SK-N-MC (cell line): Measurements from ENCODE around the gene CYP19A1.

Source experiments
- DNase-seq: peaks from one replicate; pipeline ENCODE4 v3.0.0-alpha.2; 2011; ENCODE audit warnings: low read depth, low spot score
- H3K27ac ChIP-seq: fragments of 200-600 bp; sonication (generic); 2 replicates; pipeline ENCODE4 v1.5.1; 2016; ENCODE audit warnings: mixed run types
- H3K36me3 ChIP-seq: fragments of 200-600 bp; sonication (generic); 2 replicates; pipeline ENCODE4 v1.6.1; 2017; ENCODE audit warnings: antibody characterized with exemption, low read length, mixed read lengths; ENCODE audit not compliant: insufficient read depth
- H3K4me3 ChIP-seq: fragments of 200-600 bp; sonication (generic); 2 replicates; pipeline ENCODE4 v1.5.1; 2016
- H3K9ac ChIP-seq: fragments of 200-600 bp; sonication (generic); 2 replicates; pipeline ENCODE4 v1.8.0; 2017; ENCODE audit warnings: mixed run types, mixed read lengths; ENCODE audit not compliant: insufficient read length
- H3K9me3 ChIP-seq: fragments of 200-600 bp; sonication (generic); 2 replicates; pipeline ENCODE4 v1.6.1; 2017; ENCODE audit warnings: low read depth, mild to moderate bottlenecking, antibody characterized with exemption, low read length, moderate library complexity, mixed read lengths
- EZH2 ChIP-seq: fragments of 200-600 bp; sonication (generic); IDR thresholded peaks from one replicate; pipeline ENCODE4 v1.6.1; 2017; ENCODE audit warnings: antibody characterized with exemption
- FOXP2 ChIP-seq: optimal IDR thresholded peaks from 2 replicates; pipeline ENCODE3; 2011; ENCODE audit warnings: mild to moderate bottlenecking, moderate library complexity; ENCODE audit not compliant: insufficient read depth; ENCODE audit errors: extremely low read length, control extremely low read depth
- POLR2AphosphoS5 ChIP-seq: IDR thresholded peaks from 2 replicates; pipeline ENCODE4 v1.6.1; 2012; ENCODE audit warnings: mild to moderate bottlenecking, low read depth, low read length, borderline replicate concordance

The CYP19A1 gene

DNA sequence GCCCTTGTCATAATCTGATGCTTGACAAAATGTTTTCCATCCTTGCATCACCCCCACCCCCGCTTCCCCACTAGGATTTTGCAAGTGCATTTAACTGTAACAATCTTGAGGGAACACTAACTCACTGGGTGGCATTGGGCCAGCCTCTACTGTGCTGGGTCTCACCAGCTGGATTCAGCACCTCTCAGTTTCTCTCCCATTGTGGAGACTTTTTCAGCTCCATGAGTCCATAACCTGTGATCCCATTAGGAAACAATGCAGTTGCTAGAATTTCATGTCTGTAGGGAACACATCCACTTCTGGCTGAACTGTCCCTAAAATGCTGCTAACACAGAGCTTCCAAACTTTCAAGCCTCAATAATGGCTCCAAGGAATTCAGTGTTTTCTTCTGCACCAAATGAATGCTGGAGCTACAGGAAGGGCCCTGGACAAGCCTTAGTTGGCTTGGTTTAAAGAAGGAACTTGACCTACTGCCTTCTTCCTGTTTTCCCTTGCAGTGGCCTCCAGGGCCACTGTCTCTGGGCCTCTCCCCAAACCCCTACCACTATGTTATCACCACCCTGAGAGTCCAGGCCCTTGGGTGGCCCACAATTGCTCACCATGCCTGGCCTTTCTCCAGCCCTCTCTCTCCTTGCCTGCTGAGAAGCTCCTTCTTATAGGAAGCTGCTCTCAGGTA, 15.6 kb downstream of the CYP19A1 start:
- no peaks in the 10 kb centered on the region for H3K9me3 ChIP-seq
- H3K27ac ChIP-seq = no peak overlapping the region
- no peaks in the 10 kb centered on the region for H3K36me3 ChIP-seq
- no peak overlapping the region for H3K9ac ChIP-seq
- no peak for DNase-seq
- no peak for TF ChIP-seq POLR2AphosphoS5
- no peak for TF ChIP-seq EZH2
- no peak for TF ChIP-seq FOXP2
- no peak overlapping the region for H3K4me3 ChIP-seq

DNA sequence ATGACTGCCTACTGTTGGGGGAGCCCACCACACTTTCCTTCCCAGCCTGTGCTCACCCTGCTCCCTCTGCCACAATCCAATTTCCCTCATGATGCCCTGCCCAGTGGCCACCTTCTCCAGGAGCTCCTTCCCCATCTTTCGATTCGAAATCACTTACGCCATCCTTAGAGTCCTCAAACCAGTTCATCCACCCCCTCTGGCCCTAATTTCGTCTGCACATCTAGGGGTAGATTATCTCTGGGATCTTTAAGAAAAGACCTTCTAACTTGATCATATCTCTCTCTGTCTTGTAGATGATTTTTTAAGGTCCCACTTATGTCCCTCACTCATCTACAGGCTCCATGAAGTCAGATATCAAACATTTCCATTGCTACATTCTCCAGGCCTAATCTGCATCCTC, 17.1 kb downstream of the CYP19A1 start:
- no peak for DNase-seq
- Histone ChIP-seq H3K9me3 (no peaks in the 10 kb centered on the region), H3K4me3 (no peak overlapping the region), H3K36me3 (no peaks in the 10 kb centered on the region), H3K9ac (no peak overlapping the region), H3K27ac (no peak overlapping the region)
- TF ChIP-seq POLR2AphosphoS5 (no peak), EZH2 (no peak), FOXP2 (no peak)

DNA sequence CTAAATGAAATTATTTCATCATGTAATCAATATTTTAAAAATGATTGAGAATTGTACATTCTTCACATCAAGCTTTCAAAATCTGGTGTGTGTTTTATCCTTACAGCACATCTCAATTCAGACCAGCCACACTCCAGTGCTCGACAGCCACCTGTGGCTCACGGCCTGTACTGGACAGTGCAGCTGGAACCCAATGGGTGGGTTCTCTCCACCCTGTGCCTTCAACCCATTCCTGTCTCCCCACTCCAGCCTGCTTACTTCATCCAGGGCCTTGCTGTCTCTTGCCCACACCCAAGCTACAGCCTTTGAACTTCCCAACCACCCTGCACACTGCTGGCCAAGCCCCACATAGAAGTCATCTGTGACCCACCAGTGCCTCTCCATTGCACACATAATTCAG, 17.6 kb downstream of the CYP19A1 start:
- no peak for DNase-seq
- no peak overlapping the region for H3K4me3 ChIP-seq
- H3K9ac ChIP-seq = no peak overlapping the region
- H3K9me3 ChIP-seq = no peaks in the 10 kb centered on the region
- H3K27ac ChIP-seq = no peak overlapping the region
- TF ChIP-seq POLR2AphosphoS5 = no peak
- TF ChIP-seq FOXP2 = no peak
- H3K36me3 ChIP-seq = no peaks in the 10 kb centered on the region

DNA sequence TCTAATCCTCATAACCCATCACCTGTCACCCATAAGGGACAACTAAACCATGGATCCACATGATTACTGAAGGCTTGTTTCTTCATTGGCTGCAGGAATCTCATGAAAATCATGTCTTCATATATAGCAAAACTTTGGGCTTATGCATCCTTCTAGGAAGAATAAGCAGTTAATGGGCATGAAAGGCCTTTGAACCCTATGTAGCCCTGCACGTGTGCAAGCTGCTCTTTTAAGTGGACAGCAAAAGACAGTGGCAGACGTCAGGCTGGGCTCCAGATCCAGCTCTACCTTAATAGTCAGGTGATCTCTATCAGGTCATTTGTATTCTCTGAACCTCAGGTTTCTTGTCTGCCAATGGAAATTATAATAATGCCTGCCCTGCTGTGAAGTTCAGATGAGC, 18.9 kb downstream of the CYP19A1 start:
- Histone ChIP-seq H3K36me3 (no peaks in the 10 kb centered on the region), H3K9me3 (no peaks in the 10 kb centered on the region), H3K9ac (no peak overlapping the region), H3K4me3 (no peak overlapping the region), H3K27ac (no peak overlapping the region)
- no peak for TF ChIP-seq POLR2AphosphoS5
- TF ChIP-seq FOXP2 = no peak
- TF ChIP-seq EZH2 = no peak
- no peak for DNase-seq

DNA sequence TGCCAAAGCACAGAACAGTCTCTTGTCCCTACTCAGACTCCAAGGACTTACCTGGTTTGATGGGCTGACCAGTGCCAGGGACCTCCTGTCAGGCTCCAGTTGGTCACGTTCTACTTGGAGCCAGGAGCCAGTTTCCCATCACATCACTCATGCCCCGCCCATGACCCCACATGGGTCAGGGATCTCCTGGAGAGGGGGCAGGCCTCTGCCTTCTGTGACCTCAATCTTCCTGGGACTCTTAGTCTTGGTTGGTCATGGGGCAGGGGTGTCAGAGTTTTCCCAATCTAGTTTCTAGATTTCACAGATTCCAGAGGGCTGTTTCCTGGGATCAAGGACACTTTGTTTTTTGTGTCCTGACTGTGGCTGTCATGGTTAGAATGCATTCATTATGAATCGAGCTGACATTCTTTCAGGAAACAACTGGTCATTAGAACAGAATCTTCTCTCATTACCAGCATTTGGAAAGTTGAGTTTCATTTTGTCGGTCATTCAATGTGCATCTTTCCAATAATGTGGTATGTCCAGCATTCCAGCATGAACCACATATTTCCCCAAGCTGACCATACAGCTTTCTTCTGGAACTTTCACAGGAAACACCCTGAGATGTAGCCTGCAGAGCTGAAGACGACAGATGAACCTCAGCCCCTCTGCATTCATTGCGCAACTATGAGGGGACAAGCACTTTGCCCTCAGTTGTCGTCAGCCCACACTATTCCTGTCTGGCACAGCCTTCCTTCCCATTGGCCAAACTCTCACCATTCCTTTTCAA, 19.8 kb downstream of the CYP19A1 start:
- no peaks in the 10 kb centered on the region for H3K9me3 ChIP-seq

DNA sequence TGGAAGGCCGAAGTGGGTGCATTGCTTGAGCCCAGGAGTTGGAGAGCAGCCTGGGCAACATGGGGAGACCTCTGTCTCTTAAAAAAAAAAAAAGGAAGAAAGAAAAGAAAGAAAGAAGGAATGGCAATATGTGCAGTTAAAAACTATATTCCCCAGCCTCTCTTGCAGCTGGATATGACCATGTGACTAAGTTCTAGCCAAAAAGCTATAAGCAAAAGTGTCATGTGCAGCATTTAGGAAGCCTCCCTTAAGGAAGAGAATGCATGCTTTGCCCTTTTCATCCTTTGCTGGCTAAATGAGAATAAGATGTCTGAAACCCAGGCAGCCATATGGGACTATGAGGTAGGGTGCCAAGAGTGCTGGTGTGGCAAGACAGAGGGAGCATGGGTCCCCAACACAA, 21.8 kb downstream of the CYP19A1 start:
- Histone ChIP-seq H3K4me3 (no peak overlapping the region), H3K9me3 (no peaks in the 10 kb centered on the region), H3K36me3 (no peaks in the 10 kb centered on the region), H3K27ac (no peak overlapping the region), H3K9ac (no peak overlapping the region)
- DNase-seq = no peak
- no peak for TF ChIP-seq FOXP2
- no peak for TF ChIP-seq POLR2AphosphoS5
- TF ChIP-seq EZH2 = no peak

More for the DNA sequence above, 19.8 kb downstream of the CYP19A1 start:
- H3K4me3 ChIP-seq = no peak overlapping the region
- no peaks in the 10 kb centered on the region for H3K36me3 ChIP-seq
- no peak for DNase-seq
- TF ChIP-seq POLR2AphosphoS5 (no peak), EZH2 (no peak), FOXP2 (no peak)
- H3K9ac ChIP-seq = no peak overlapping the region
- H3K27ac ChIP-seq = no peak overlapping the region

DNA sequence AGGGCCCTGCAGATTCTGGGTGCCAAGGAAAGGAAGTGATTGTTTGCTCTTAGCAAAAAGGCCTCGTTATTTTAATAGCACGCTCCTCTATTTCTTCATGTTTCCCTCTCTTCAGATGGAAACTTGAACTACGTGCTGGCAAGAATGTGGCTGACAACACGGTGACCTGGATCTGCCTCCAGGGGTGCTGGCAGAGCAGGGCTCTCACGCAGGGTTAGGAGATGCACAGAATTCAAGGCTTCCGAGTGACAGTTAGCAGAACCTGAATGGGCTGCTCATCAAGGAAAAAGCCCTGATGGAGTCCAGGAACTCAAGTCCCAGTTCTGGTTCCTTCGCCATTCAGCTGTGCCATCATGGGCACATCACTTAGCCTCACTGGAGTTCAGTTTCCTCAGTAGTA, 22.7 kb downstream of the CYP19A1 start:
- H3K36me3 ChIP-seq = no peaks in the 10 kb centered on the region
- DNase-seq = no peak
- no peak overlapping the region for H3K27ac ChIP-seq
- H3K9me3 ChIP-seq = no peaks in the 10 kb centered on the region
- H3K9ac ChIP-seq = no peak overlapping the region
- H3K4me3 ChIP-seq = no peak overlapping the region
- TF ChIP-seq EZH2 (no peak), FOXP2 (no peak), POLR2AphosphoS5 (no peak)

DNA sequence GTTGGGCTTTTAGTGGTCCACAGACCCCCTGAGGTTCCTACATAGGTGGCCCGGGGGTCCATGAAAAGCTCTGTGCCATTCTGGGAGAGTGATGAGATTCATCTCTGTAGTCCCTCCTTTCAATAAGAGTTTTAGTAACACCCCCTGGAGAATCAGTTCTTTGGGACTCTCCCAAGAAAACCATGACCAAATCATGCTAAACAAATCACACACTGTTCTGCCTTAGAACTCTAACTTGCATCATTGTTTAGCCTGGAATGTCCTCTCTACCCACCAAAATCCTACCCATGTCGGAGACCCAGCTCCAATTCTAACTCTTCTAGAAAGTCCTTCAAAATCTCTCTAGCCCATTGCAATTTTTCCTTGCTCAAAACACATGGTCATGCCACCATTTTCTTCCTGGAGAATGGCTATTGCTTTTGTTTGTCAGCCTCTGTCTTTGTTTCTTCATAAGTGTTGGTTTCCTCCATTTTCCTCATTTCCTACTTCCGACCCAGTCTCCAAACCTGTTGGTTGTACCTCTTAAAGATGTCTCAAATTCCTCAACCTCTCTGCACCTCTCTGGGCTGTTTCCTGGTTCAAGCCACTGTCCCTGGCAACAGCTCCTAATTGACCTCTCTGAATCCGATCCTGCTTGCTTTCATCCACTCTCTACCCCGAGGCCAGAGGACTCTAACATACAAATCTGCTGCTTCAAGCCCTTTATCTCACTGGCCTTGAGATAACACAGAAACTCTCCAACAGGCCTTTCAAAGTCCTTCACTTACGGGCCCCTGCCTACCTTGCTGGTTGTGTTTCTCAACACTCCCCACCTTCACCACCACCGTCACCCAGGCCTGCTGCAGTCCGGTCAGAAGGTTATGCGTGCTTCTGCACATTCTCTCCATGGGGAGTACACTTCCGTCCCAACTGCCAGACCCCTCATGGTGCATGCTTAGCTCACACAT, 23.7 kb downstream of the CYP19A1 start:
- no peak overlapping the region for H3K4me3 ChIP-seq
- DNase-seq = no peak
- H3K36me3 ChIP-seq = no peaks in the 10 kb centered on the region
- H3K27ac ChIP-seq = no peak overlapping the region
- TF ChIP-seq EZH2 (no peak), POLR2AphosphoS5 (no peak), FOXP2 (no peak)
- H3K9ac ChIP-seq = no peak overlapping the region
- no peaks in the 10 kb centered on the region for H3K9me3 ChIP-seq
